ENCODE measurements around the gene IFNK.

DNA sequence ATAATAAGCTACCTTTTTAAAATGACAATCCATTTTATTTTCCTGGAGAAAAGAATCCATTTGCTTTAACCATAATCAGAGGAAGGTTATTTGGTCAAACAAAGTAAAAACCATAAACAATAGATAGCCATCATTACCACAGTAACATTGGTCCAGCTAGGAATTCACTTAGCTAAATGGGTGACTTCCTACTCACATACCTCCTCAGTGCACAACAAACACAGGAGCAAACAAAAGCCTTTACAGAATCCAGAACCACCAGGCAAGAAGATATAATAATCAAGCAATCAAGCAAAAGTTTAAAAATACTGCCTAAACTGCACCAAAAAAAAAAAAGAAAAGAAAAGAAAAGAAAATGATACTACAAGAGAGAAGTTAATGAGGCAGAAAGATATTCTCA, 949 bp upstream of the IFNK start:
- TF ChIP-seq, protein P1, sequence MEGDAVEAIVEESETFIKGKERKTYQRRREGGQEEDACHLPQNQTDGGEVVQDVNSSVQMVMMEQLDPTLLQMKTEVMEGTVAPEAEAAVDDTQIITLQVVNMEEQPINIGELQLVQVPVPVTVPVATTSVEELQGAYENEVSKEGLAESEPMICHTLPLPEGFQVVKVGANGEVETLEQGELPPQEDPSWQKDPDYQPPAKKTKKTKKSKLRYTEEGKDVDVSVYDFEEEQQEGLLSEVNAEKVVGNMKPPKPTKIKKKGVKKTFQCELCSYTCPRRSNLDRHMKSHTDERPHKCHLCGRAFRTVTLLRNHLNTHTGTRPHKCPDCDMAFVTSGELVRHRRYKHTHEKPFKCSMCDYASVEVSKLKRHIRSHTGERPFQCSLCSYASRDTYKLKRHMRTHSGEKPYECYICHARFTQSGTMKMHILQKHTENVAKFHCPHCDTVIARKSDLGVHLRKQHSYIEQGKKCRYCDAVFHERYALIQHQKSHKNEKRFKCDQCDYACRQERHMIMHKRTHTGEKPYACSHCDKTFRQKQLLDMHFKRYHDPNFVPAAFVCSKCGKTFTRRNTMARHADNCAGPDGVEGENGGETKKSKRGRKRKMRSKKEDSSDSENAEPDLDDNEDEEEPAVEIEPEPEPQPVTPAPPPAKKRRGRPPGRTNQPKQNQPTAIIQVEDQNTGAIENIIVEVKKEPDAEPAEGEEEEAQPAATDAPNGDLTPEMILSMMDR (conservative IDR thresholded peaks at IDR 0.05; ENCODE audit: low read depth in 2 of 2): no peak
- TF ChIP-seq, protein P2, sequence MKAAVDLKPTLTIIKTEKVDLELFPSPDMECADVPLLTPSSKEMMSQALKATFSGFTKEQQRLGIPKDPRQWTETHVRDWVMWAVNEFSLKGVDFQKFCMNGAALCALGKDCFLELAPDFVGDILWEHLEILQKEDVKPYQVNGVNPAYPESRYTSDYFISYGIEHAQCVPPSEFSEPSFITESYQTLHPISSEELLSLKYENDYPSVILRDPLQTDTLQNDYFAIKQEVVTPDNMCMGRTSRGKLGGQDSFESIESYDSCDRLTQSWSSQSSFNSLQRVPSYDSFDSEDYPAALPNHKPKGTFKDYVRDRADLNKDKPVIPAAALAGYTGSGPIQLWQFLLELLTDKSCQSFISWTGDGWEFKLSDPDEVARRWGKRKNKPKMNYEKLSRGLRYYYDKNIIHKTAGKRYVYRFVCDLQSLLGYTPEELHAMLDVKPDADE (IDR thresholded peaks at IDR 0.05): no peak
- TF ChIP-seq EZH2 (IDR thresholded peaks at IDR 0.05; ENCODE audit: low read depth, unreplicated experiment) (no peak), POLR2AphosphoS5 (IDR thresholded peaks at IDR 0.05; ENCODE audit: low read depth) (no peak), JUNB (IDR thresholded peaks at IDR 0.05; ENCODE audit: unreplicated experiment) (no peak), STAT1 (IDR thresholded peaks at IDR 0.05; ENCODE audit: unreplicated experiment) (no peak), EZH2phosphoT487 (IDR thresholded peaks at IDR 0.05; ENCODE audit: unreplicated experiment) (no peak), ZNF114 (CRISPR knock-in tag; IDR thresholded peaks at IDR 0.05) (no peak), CREB1 (CRISPR knock-in tag; IDR thresholded peaks at IDR 0.05; ENCODE audit: low read depth) (no peak), NANOG (IDR thresholded peaks at IDR 0.05; ENCODE audit: borderline replicate concordance) (0 out of 2 replicates have a peak, but pooled peaks have one; percentile 37), ZNF331 (CRISPR knock-in tag; IDR thresholded peaks at IDR 0.05; ENCODE audit: low read depth) (no peak)
- TF ChIP-seq, protein P3, sequence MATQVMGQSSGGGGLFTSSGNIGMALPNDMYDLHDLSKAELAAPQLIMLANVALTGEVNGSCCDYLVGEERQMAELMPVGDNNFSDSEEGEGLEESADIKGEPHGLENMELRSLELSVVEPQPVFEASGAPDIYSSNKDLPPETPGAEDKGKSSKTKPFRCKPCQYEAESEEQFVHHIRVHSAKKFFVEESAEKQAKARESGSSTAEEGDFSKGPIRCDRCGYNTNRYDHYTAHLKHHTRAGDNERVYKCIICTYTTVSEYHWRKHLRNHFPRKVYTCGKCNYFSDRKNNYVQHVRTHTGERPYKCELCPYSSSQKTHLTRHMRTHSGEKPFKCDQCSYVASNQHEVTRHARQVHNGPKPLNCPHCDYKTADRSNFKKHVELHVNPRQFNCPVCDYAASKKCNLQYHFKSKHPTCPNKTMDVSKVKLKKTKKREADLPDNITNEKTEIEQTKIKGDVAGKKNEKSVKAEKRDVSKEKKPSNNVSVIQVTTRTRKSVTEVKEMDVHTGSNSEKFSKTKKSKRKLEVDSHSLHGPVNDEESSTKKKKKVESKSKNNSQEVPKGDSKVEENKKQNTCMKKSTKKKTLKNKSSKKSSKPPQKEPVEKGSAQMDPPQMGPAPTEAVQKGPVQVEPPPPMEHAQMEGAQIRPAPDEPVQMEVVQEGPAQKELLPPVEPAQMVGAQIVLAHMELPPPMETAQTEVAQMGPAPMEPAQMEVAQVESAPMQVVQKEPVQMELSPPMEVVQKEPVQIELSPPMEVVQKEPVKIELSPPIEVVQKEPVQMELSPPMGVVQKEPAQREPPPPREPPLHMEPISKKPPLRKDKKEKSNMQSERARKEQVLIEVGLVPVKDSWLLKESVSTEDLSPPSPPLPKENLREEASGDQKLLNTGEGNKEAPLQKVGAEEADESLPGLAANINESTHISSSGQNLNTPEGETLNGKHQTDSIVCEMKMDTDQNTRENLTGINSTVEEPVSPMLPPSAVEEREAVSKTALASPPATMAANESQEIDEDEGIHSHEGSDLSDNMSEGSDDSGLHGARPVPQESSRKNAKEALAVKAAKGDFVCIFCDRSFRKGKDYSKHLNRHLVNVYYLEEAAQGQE (IDR thresholded peaks at IDR 0.05; ENCODE audit: unreplicated experiment): no peak
